ENCODE results near the gene SCN5A.
"Not testable (repeated sequence)": the region's sequence is repeated elsewhere in the genome, so short reads cannot be mapped to it uniquely, and the experiment has no call there.

SCN5A gene

GRCh38 chr3:38567498-38567897 is 82.0 kb downstream of the SCN5A start:
- Histone ChIP-seq H3K4me1 (ENCODE audit: control insufficient read depth, insufficient read depth, low read length) (no peaks in the 10 kb centered on the region), H3K9ac (ENCODE audit: low read length in 2 of 2) (no peak overlapping the region), H3K9me3 (ENCODE audit: control insufficient read depth in 2 of 2, low read length in 2 of 2) (no peaks in the 10 kb centered on the region), H3K27ac (ENCODE audit: low read length) (no peak overlapping the region), H3K27me3 (ENCODE audit: control insufficient read depth in 1 of 2, insufficient read depth in 2 of 2, low read length in 2 of 2) (no peaks in the 10 kb centered on the region), H3K36me3 (ENCODE audit: control insufficient read depth in 2 of 2, insufficient read depth in 2 of 2, low read length in 2 of 2) (no peaks in the 10 kb centered on the region), H3K4me3 (ENCODE audit: low read length in 2 of 2) (no peak overlapping the region)

- H3K4me1 ChIP-seq (ENCODE audit: control insufficient read depth, insufficient read depth, low read length); H3K27ac ChIP-seq (ENCODE audit: low read length); H3K4me3 ChIP-seq (ENCODE audit: low read length in 2 of 2); H3K9ac ChIP-seq (ENCODE audit: low read length in 2 of 2); H3K9me3 ChIP-seq (ENCODE audit: control insufficient read depth in 2 of 2, low read length in 2 of 2); H3K36me3 ChIP-seq (ENCODE audit: control insufficient read depth in 2 of 2, insufficient read depth in 2 of 2, low read length in 2 of 2); H3K27me3 ChIP-seq (ENCODE audit: control insufficient read depth in 1 of 2, insufficient read depth in 2 of 2, low read length in 2 of 2): not testable (repeated sequence)
Measured at GRCh38 chr3:38566794-38567193, 82.7 kb downstream of the SCN5A start.

DNA sequence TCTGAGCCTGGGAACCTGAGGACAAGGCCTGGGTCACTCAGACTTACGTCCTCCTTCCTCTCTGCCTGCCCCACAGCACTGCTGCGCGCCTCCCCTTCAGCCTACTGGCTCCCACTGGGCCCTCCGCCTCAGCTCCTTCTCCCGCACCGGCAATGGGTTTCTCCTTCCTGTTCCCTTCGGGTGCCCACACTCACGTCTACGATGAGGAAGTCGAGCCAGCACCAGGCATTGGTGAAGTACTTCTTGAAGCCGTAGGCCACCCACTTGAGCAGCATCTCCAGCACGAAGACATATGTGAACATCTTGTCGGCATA is 83.3 kb downstream of the SCN5A start:
- Histone ChIP-seq H3K4me3 (ENCODE audit: low read length in 2 of 2) (no peak overlapping the region), H3K36me3 (ENCODE audit: control insufficient read depth in 2 of 2, insufficient read depth in 2 of 2, low read length in 2 of 2) (no peaks in the 10 kb centered on the region), H3K27ac (ENCODE audit: low read length) (no peak overlapping the region), H3K4me1 (ENCODE audit: control insufficient read depth, insufficient read depth, low read length) (no peaks in the 10 kb centered on the region), H3K9me3 (ENCODE audit: control insufficient read depth in 2 of 2, low read length in 2 of 2) (no peaks in the 10 kb centered on the region), H3K9ac (ENCODE audit: low read length in 2 of 2) (no peak overlapping the region), H3K27me3 (ENCODE audit: control insufficient read depth in 1 of 2, insufficient read depth in 2 of 2, low read length in 2 of 2) (no peaks in the 10 kb centered on the region)

GRCh38 chr3:38565339-38566214 is 83.9 kb downstream of the SCN5A start:
- Histone ChIP-seq H3K9ac (ENCODE audit: low read length in 2 of 2) (no peak overlapping the region), H3K4me1 (ENCODE audit: control insufficient read depth, insufficient read depth, low read length) (no peaks in the 10 kb centered on the region), H3K27ac (ENCODE audit: low read length) (no peak overlapping the region)

GRCh38 chr3:38564631-38565338 is 84.7 kb downstream of the SCN5A start:
- Histone ChIP-seq H3K4me1 (ENCODE audit: control insufficient read depth, insufficient read depth, low read length) (no peaks in the 10 kb centered on the region), H3K27me3 (ENCODE audit: control insufficient read depth in 1 of 2, insufficient read depth in 2 of 2, low read length in 2 of 2) (no peaks in the 10 kb centered on the region), H3K4me3 (ENCODE audit: low read length in 2 of 2) (no peak overlapping the region), H3K36me3 (ENCODE audit: control insufficient read depth in 2 of 2, insufficient read depth in 2 of 2, low read length in 2 of 2) (no peaks in the 10 kb centered on the region), H3K27ac (ENCODE audit: low read length) (no peak overlapping the region), H3K9me3 (ENCODE audit: control insufficient read depth in 2 of 2, low read length in 2 of 2) (no peaks in the 10 kb centered on the region), H3K9ac (ENCODE audit: low read length in 2 of 2) (no peak overlapping the region)

More at GRCh38 chr3:38565339-38566214, 83.9 kb downstream of the SCN5A start:
- no peaks in the 10 kb centered on the region for H3K9me3 ChIP-seq (ENCODE audit: control insufficient read depth in 2 of 2, low read length in 2 of 2)
- no peak overlapping the region for H3K4me3 ChIP-seq (ENCODE audit: low read length in 2 of 2)
- no peaks in the 10 kb centered on the region for H3K27me3 ChIP-seq (ENCODE audit: control insufficient read depth in 1 of 2, insufficient read depth in 2 of 2, low read length in 2 of 2)
- H3K36me3 ChIP-seq (ENCODE audit: control insufficient read depth in 2 of 2, insufficient read depth in 2 of 2, low read length in 2 of 2): no peaks in the 10 kb centered on the region

DNA sequence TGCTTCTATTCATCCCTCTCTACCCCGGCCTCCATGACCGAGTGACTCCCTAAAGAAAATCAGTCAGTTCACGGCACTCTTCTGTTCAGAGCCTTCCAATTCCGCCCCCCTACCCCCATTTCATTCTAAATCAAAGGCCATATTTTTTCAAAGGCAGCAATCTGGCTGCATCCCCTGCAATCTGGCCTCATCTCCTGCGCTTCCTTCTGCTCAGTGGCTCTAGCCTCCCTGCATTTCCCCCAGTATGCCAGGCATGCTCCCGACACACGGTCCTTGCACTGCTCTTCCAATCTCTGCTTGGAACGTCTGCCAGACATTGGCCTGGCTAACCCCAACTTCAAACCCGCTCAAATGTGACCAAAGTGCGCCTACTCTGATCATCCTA is 85.6 kb downstream of the SCN5A start:
- Histone ChIP-seq H3K4me1 (ENCODE audit: control insufficient read depth, insufficient read depth, low read length) (no peaks in the 10 kb centered on the region), H3K27ac (ENCODE audit: low read length) (no peak overlapping the region), H3K9ac (ENCODE audit: low read length in 2 of 2) (no peak overlapping the region), H3K4me3 (ENCODE audit: low read length in 2 of 2) (no peak overlapping the region), H3K9me3 (ENCODE audit: control insufficient read depth in 2 of 2, low read length in 2 of 2) (no peaks in the 10 kb centered on the region), H3K27me3 (ENCODE audit: control insufficient read depth in 1 of 2, insufficient read depth in 2 of 2, low read length in 2 of 2) (no peaks in the 10 kb centered on the region), H3K36me3 (ENCODE audit: control insufficient read depth in 2 of 2, insufficient read depth in 2 of 2, low read length in 2 of 2) (no peaks in the 10 kb centered on the region)

DNA sequence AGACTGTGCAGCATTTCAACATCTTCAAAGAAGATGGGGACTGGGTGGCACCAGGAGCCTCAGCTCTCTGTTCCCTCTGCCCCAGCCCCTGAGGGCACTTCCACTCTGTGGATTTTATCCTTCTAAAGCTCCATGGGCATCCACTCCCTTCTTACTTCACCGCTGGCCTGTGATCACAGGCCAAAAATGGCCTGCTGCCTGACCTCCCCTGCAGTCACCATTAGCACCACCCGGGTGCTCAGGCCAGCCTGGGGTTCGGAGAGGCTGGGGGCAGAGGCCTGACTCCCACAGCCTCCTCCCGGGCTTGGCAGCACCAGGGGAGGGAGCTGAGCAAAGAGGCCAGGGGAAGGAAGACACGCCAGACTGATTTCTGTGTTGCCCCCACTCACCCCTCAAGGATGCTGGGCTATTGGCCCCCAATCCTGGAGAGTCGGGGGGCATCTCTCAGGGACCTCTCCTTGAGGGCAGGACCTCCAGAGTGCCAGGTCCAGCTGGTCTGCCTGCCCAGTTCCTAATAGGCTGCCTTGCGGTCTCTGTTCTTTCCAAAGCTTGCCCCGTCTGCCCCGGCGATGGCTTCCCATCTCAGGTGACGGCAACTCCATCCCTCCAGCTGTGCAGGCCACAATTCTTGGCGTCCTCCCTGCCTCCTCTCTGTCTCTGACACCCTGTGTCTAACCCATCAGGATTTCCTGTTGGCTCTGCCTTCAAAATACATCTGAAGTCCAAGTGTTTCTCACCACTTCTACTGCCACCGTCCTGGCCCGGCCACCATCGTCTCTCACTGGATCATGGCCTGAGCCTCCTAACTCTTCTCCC is 86.2 kb downstream of the SCN5A start:
- Histone ChIP-seq H3K27ac (ENCODE audit: low read length) (no peak overlapping the region), H3K27me3 (ENCODE audit: control insufficient read depth in 1 of 2, insufficient read depth in 2 of 2, low read length in 2 of 2) (no peaks in the 10 kb centered on the region), H3K4me3 (ENCODE audit: low read length in 2 of 2) (no peak overlapping the region), H3K4me1 (ENCODE audit: control insufficient read depth, insufficient read depth, low read length) (no peaks in the 10 kb centered on the region), H3K9me3 (ENCODE audit: control insufficient read depth in 2 of 2, low read length in 2 of 2) (no peaks in the 10 kb centered on the region), H3K36me3 (ENCODE audit: control insufficient read depth in 2 of 2, insufficient read depth in 2 of 2, low read length in 2 of 2) (no peaks in the 10 kb centered on the region), H3K9ac (ENCODE audit: low read length in 2 of 2) (no peak overlapping the region)

DNA sequence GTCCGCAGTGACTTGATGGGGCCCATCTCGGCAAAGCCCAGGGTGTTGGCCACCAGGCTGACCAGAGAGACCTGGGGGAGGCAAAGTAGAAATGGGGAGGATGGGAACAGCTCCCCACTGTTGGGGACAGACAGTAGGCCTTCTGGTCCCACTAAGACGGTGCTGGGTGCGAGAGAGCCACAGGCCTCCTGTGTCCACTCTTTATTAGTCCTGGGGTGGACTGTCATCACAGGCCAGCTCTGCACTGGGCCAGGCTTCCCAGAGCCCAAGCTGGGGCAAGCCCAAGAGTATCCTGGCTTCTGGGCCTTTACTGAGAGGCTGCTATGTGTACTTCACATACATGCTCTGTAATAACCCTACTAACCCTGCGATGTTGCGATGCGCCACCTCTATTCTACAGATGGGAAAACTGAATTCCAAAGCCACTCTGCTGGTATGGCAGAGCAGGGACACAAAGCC is 87.0 kb downstream of the SCN5A start:
- H3K4me1 ChIP-seq (ENCODE audit: control insufficient read depth, insufficient read depth, low read length): no peaks in the 10 kb centered on the region
- H3K9me3 ChIP-seq (ENCODE audit: control insufficient read depth in 2 of 2, low read length in 2 of 2): no peaks in the 10 kb centered on the region
- H3K27ac ChIP-seq (ENCODE audit: low read length): no peak overlapping the region
- H3K4me3 ChIP-seq (ENCODE audit: low read length in 2 of 2): no peak overlapping the region
- H3K36me3 ChIP-seq (ENCODE audit: control insufficient read depth in 2 of 2, insufficient read depth in 2 of 2, low read length in 2 of 2): no peaks in the 10 kb centered on the region
- H3K9ac ChIP-seq (ENCODE audit: low read length in 2 of 2): no peak overlapping the region
- H3K27me3 ChIP-seq (ENCODE audit: control insufficient read depth in 1 of 2, insufficient read depth in 2 of 2, low read length in 2 of 2): no peaks in the 10 kb centered on the region

- Histone ChIP-seq H3K27ac (ENCODE audit: low read length) (no peak overlapping the region), H3K9me3 (ENCODE audit: control insufficient read depth in 2 of 2, low read length in 2 of 2) (no peaks in the 10 kb centered on the region), H3K4me3 (ENCODE audit: low read length in 2 of 2) (no peak overlapping the region), H3K27me3 (ENCODE audit: control insufficient read depth in 1 of 2, insufficient read depth in 2 of 2, low read length in 2 of 2) (no peaks in the 10 kb centered on the region), H3K4me1 (ENCODE audit: control insufficient read depth, insufficient read depth, low read length) (no peaks in the 10 kb centered on the region), H3K36me3 (ENCODE audit: control insufficient read depth in 2 of 2, insufficient read depth in 2 of 2, low read length in 2 of 2) (no peaks in the 10 kb centered on the region), H3K9ac (ENCODE audit: low read length in 2 of 2) (no peak overlapping the region)
Measured at GRCh38 chr3:38561746-38562466, 87.6 kb downstream of the SCN5A start.

DNA sequence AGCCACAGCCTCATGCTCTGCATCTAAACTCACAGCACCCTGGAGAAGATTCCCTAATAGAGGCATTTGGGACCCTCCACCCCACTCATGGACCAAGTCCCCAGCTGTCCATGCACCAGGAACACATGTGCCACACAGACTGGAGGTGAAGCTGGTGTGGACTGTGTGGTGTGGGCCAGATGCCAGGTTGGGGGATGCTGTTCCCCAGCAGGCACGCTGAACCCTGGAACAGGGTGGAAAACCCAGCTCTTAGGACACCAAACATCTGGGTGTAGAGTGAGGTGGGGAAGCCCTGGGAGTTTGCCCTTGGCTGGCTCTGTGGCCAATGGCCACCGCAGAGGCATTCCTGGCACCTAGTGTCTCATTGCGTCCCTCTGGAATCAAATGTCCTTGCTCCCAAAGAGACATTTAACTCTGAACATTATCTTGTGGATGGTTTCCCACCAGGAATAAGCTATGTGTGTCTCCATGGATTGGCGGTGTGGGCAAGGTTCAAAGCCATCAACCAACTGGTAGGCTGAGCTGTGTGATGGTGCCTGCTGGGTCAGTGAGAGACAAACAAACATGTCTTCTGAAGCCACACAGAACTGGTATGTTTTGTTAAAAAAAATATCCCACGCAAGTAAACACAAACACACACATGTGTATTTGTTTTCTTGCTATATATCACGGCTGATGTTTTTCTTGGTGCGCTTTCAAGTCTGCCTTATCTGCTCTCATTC is 88.3 kb downstream of the SCN5A start:
- Histone ChIP-seq H3K36me3 (ENCODE audit: control insufficient read depth in 2 of 2, insufficient read depth in 2 of 2, low read length in 2 of 2) (no peaks in the 10 kb centered on the region), H3K4me1 (ENCODE audit: control insufficient read depth, insufficient read depth, low read length) (no peaks in the 10 kb centered on the region), H3K27me3 (ENCODE audit: control insufficient read depth in 1 of 2, insufficient read depth in 2 of 2, low read length in 2 of 2) (no peaks in the 10 kb centered on the region), H3K9me3 (ENCODE audit: control insufficient read depth in 2 of 2, low read length in 2 of 2) (no peaks in the 10 kb centered on the region), H3K9ac (ENCODE audit: low read length in 2 of 2) (no peak overlapping the region), H3K4me3 (ENCODE audit: low read length in 2 of 2) (no peak overlapping the region), H3K27ac (ENCODE audit: low read length) (no peak overlapping the region)
